ENCODE results near the gene CPEB3. TPM values are rescaled to one million over a fixed set of nuclear protein-coding genes. Genes with fewer than 3 reads are reported as not detected.

The CPEB3 gene
- total and polyA plus RNA-seq, 2 donors (not counting 3 experiments of a cell fraction or from before 2014, with no cell fraction given) = 0.80 to 2.2 TPM

DNA sequence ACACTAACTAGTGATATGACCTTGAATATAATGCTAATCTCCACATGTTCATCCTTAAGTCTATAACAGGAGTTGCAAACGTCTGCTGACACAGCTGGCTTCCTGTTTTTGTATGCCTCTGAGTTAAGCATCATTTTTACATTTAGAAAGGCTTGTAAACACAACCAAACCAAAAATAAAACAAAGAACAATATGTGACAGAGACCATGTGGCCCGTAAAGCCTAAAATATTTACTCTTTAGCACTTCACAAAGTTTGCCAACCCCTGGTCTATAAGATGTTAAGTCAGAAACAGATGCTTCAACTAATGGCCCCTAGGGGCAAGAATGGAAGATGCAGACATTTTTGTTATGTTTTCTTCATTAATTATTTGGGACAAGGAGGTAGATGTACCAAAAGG lies 109.3 kb downstream of the CPEB3 start:
- Histone ChIP-seq H2AFZ (ENCODE audit: low read depth, low read length) (no peak overlapping the region), H3K4me1 (ENCODE audit: control insufficient read depth, extremely low read depth, insufficient read depth, low read length) (peaks cover 5% of the 10 kb centered on the region), H4K20me1 (replicated peaks; ENCODE audit: control insufficient read depth, extremely low read depth, insufficient read depth, low read length) (no peaks in the 10 kb centered on the region), H3K4me3 (replicated peaks in 1 of 3; ENCODE audit: insufficient read depth in 1 of 3, low read depth in 1 of 3, low read length in 3 of 3) (no peak overlapping the region), H3K4me2 (ENCODE audit: insufficient read depth, low read length) (no peak overlapping the region), H3K9ac (replicated peaks; ENCODE audit: extremely low read depth, insufficient read depth, low read length) (no peak overlapping the region), H3K9me1 (replicated peaks; ENCODE audit: control insufficient read depth, extremely low read depth, insufficient read depth, low read length) (no peaks in the 10 kb centered on the region), H3K79me2 (ENCODE audit: control insufficient read depth, insufficient read depth, low read length) (no peaks in the 10 kb centered on the region), H3K36me3 (ENCODE audit: control insufficient read depth in 2 of 2, extremely low read depth in 1 of 2, insufficient read depth in 2 of 2, low read length in 2 of 2) (no peaks in the 10 kb centered on the region), H3K27ac (ENCODE audit: insufficient read depth, low read depth, low read length) (no peak overlapping the region), H3K9me3 (replicated peaks; ENCODE audit: control insufficient read depth, insufficient read depth, low read length) (no peaks in the 10 kb centered on the region), H3K27me3 (ENCODE audit: control insufficient read depth in 2 of 2, insufficient read depth in 2 of 2, low read length in 2 of 2) (no peaks in the 10 kb centered on the region)
- FAIRE-seq (no peak), DNase-seq (ENCODE audit: low read depth, low spot score) (peak; percentile 58)
- BruUV-seq (replicated peaks) = no TSS peak
- dilution Hi-C loops (cut with MboI; ENCODE audit: extremely low pct_ligation_motif_present, low sequenced_read_pairs) (no loop called here), intact Hi-C loops (cut with micrococcal nuclease) (no loop called here)
- TF ChIP-seq JUN (IDR thresholded peaks at IDR 0.05; ENCODE audit: borderline replicate concordance, insufficient read depth, insufficient read length, low read depth) = no peak
- peak; percentile 7 to 9 for TF ChIP-seq CTCF (IDR thresholded peaks at IDR 0.05; ENCODE audit: extremely low read depth in 1 of 2, insufficient read depth in 1 of 2, low read depth in 1 of 2, low read length in 2 of 2)
- POLR2A ChIA-PET = no interaction called here
- CTCF ChIA-PET = interaction anchor here (0.8 to 1.4 kb wide), 6 partner anchors 15 to 239 kb away, joined by 3 to 4 read pairs (median 3); no protein-coding TSS in a partner anchor

DNA sequence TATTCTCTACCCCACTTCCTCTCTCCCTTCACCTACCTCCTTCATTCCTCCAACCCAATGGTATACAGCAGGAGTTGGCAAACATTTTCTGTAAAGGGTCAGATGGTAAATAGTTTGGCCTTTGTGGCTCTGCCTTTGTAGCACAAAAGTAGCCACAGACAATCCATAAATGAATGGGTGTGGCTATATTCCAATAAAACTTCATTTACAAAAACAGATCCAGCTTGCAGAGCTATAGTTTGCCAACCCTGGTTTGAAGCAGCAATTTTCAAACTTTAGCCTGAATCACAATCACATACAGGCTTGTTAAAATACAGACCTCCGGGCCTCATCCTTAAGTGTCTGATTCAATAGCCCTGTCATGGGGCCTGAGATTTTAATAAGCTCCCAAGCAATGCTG lies 110.5 kb downstream of the CPEB3 start:
- TF ChIP-seq MYC (IDR thresholded peaks at IDR 0.05; ENCODE audit: low read depth, low read length) (no peak), EZH2 (IDR thresholded peaks at IDR 0.05; ENCODE audit: borderline replicate concordance, low read depth, low read length, severe bottlenecking) (no peak)
- TF ChIP-seq, protein P1, sequence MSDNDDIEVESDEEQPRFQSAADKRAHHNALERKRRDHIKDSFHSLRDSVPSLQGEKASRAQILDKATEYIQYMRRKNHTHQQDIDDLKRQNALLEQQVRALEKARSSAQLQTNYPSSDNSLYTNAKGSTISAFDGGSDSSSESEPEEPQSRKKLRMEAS (IDR thresholded peaks at IDR 0.05; ENCODE audit: insufficient read depth, insufficient read length) = no peak
- dilution Hi-C loops (cut with MboI; ENCODE audit: extremely low pct_ligation_motif_present, low sequenced_read_pairs) = no loop called here

More for the DNA sequence above, 110.5 kb downstream of the CPEB3 start:
- H3K4me3 ChIP-seq (replicated peaks in 1 of 3; ENCODE audit: insufficient read depth in 1 of 3, low read depth in 1 of 3, low read length in 3 of 3) = no peak overlapping the region
- peaks cover 5% of the 10 kb centered on the region for H3K4me1 ChIP-seq (ENCODE audit: control insufficient read depth, extremely low read depth, insufficient read depth, low read length)
- ChIA-PET POLR2A (no interaction called here), CTCF (interaction anchor here (1.0 kb wide), 1 partner anchor 109 kb away, joined by 3 read pairs; no protein-coding TSS in a partner anchor)
- DNase-seq (ENCODE audit: low read depth, low spot score) (no peak), FAIRE-seq (no peak)
- H3K27me3 ChIP-seq (ENCODE audit: control insufficient read depth in 2 of 2, insufficient read depth in 2 of 2, low read length in 2 of 2) = no peaks in the 10 kb centered on the region
- no peaks in the 10 kb centered on the region for H3K36me3 ChIP-seq (ENCODE audit: control insufficient read depth in 2 of 2, extremely low read depth in 1 of 2, insufficient read depth in 2 of 2, low read length in 2 of 2)
- no peaks in the 10 kb centered on the region for H3K79me2 ChIP-seq (ENCODE audit: control insufficient read depth, insufficient read depth, low read length)
- no peaks in the 10 kb centered on the region for H3K9me1 ChIP-seq (replicated peaks; ENCODE audit: control insufficient read depth, extremely low read depth, insufficient read depth, low read length)
- intact Hi-C loops (cut with micrococcal nuclease) = no loop called here
- BruUV-seq (replicated peaks) = no TSS peak
- no peak overlapping the region for H2AFZ ChIP-seq (ENCODE audit: low read depth, low read length)
- H3K4me2 ChIP-seq (ENCODE audit: insufficient read depth, low read length) = no peak overlapping the region
- no peak overlapping the region for H3K9ac ChIP-seq (replicated peaks; ENCODE audit: extremely low read depth, insufficient read depth, low read length)
- no peaks in the 10 kb centered on the region for H4K20me1 ChIP-seq (replicated peaks; ENCODE audit: control insufficient read depth, extremely low read depth, insufficient read depth, low read length)
- no peaks in the 10 kb centered on the region for H3K9me3 ChIP-seq (replicated peaks; ENCODE audit: control insufficient read depth, insufficient read depth, low read length)
- no peak overlapping the region for H3K27ac ChIP-seq (ENCODE audit: insufficient read depth, low read depth, low read length)

Data from endothelial cell of umbilical vein (primary cell).